H1 (cell line): Measurements from ENCODE around the gene ELMO1. TPM values are rescaled to one million over a fixed set of nuclear protein-coding genes. Genes with fewer than 3 reads are reported as not detected.

Experiments
- CTCF ChIA-PET: fragments of 300-600 bp; sonication (Branson Sonifier 250); formaldehyde crosslinking; loops from one replicate; lab custom pipeline; 2021; ENCODE audit not compliant: partially characterized antibody; lab: Charles Lee
- POLR2A ChIA-PET: fragments of 300-600 bp; sonication (Branson Sonifier 250); formaldehyde crosslinking; loops from one replicate; lab custom pipeline; 2021; ENCODE audit warnings: inconsistent platforms; ENCODE audit not compliant: partially characterized antibody; lab: Charles Lee
- DNase-seq, 2 experiments: peaks; one replicate each; pipeline versions ENCODE4 v3.0.0 to v3.0.0-alpha.2; 2010 to 2022; ENCODE audit warnings: low spot score in 2 of 2, low read depth in 1 of 2, mixed read lengths in 1 of 2
- FAIRE-seq: peaks from 2 replicates; lab custom pipeline; 2011; peaks lifted over from hg19 to GRCh38; lab: Jason Lieb, UNC
- H2AFZ ChIP-seq: 2 replicates; pipeline ENCODE4 v1.8.1; 2012; ENCODE audit warnings: low read length, inconsistent platforms
- H2AK5ac ChIP-seq: 2 replicates; pipeline ENCODE4 v1.6.1; 2013; ENCODE audit warnings: low read depth, low read length
- H2BK120ac ChIP-seq: replicated peaks from 2 replicates; pipeline ENCODE3; 2013; ENCODE audit warnings: low read depth, low read length, inconsistent platforms
- H2BK12ac ChIP-seq: 2 replicates; pipeline ENCODE4 v1.6.1; 2013; ENCODE audit warnings: low read depth, low read length
- H2BK15ac ChIP-seq: 2 replicates; pipeline ENCODE4 v1.6.1; 2013; ENCODE audit warnings: low read length
- H2BK20ac ChIP-seq: 2 replicates; pipeline ENCODE4 v1.6.1; 2013; ENCODE audit warnings: low read length
- H2BK5ac ChIP-seq: 2 replicates; pipeline ENCODE4 v1.6.1; 2013; ENCODE audit warnings: low read depth, low read length
- H3K14ac ChIP-seq: 2 replicates; pipeline ENCODE4 v1.6.1; 2013; ENCODE audit warnings: inconsistent platforms; ENCODE audit not compliant: insufficient read length
- H3K18ac ChIP-seq: 2 replicates; pipeline ENCODE4 v1.6.1; 2013; ENCODE audit warnings: low read length; ENCODE audit errors: extremely low read depth
- H3K23ac ChIP-seq: 2 replicates; pipeline ENCODE4 v1.6.1; 2013; ENCODE audit warnings: inconsistent platforms; ENCODE audit not compliant: insufficient read length
- H3K23me2 ChIP-seq: 2 replicates; pipeline ENCODE4 v1.6.1; 2013; ENCODE audit warnings: low read depth, low read length
- H3K27ac ChIP-seq: 2 replicates; pipeline ENCODE4 v1.6.1; 2011; ENCODE audit warnings: low read depth, low read length, inconsistent platforms
- H3K27me3 ChIP-seq, 4 experiments: replicated peaks in 1 of 4; 1 replicate in 1 of 4; 2 replicates in 3 of 4; pipeline versions ENCODE4 v1.6.1 to v1.8.1; 2011 to 2013; ENCODE audit warnings: low read length in 3 of 4, mild to moderate bottlenecking in 3 of 4, inconsistent platforms in 2 of 4, mixed read lengths in 2 of 4, moderate library complexity in 1 of 4; ENCODE audit not compliant: control insufficient read depth in 3 of 4, insufficient read depth in 3 of 4; ENCODE audit errors: extremely low read depth in 1 of 4
- H3K36me3 ChIP-seq, 4 experiments: 2 replicates each; pipeline versions ENCODE4 v1.6.1 to v1.8.1; 2011 to 2013; ENCODE audit warnings: mild to moderate bottlenecking in 4 of 4, low read length in 3 of 4, moderate library complexity in 2 of 4, control low read depth in 1 of 4, inconsistent platforms in 1 of 4; ENCODE audit not compliant: insufficient read depth in 4 of 4, control insufficient read depth in 2 of 4
- H3K4ac ChIP-seq: replicated peaks from 2 replicates; pipeline ENCODE3; 2013; ENCODE audit warnings: low read length, low read depth, mixed read lengths, inconsistent platforms; ENCODE audit not compliant: insufficient read length
- H3K4me1 ChIP-seq, 4 experiments: replicated peaks in 1 of 4; 1 replicate in 1 of 4; 2 replicates in 3 of 4; pipeline versions ENCODE4 v1.6.1 to v1.8.1; 2011 to 2013; ENCODE audit warnings: low read length in 3 of 4, inconsistent platforms in 2 of 4, mixed read lengths in 1 of 4; ENCODE audit not compliant: insufficient read depth in 4 of 4, control insufficient read depth in 3 of 4
- H3K4me2 ChIP-seq, 2 experiments: 2 replicates each; pipeline versions ENCODE4 v1.6.1 to v1.8.1; 2011 to 2013; ENCODE audit warnings: low read depth in 2 of 2, low read length in 2 of 2, control low read depth in 1 of 2, inconsistent platforms in 1 of 2, mild to moderate bottlenecking in 1 of 2; ENCODE audit not compliant: insufficient read depth in 1 of 2
- H3K4me3 ChIP-seq, 4 experiments: fragments of 200-600, 300-600 bp in 1 of 4; sonication (generic), shearing (Covaris generic), sonication (Bioruptor Twin) in 1 of 4; 2 replicates each; pipeline versions ENCODE4 v1.5.1 to v1.8.1; 2011 to 2016; ENCODE audit warnings: low read length in 4 of 4, low read depth in 3 of 4, control low read depth in 2 of 4, inconsistent platforms in 2 of 4, mild to moderate bottlenecking in 2 of 4, mixed read lengths in 1 of 4, moderate library complexity in 1 of 4; ENCODE audit not compliant: insufficient read depth in 2 of 4; ENCODE audit errors: extremely low read depth in 1 of 4
- H3K56ac ChIP-seq: replicated peaks from 2 replicates; pipeline ENCODE3; 2013; ENCODE audit warnings: low read depth, mild to moderate bottlenecking, mixed read lengths, low read length, inconsistent platforms; ENCODE audit not compliant: insufficient read length
- H3K79me1 ChIP-seq: 2 replicates; pipeline ENCODE4 v1.6.1; 2013; ENCODE audit warnings: low read depth, low read length, control low read depth
- H3K79me2 ChIP-seq, 2 experiments: 2 replicates each; pipeline versions ENCODE4 v1.6.1 to v1.8.1; 2012 to 2013; ENCODE audit warnings: low read length in 2 of 2, mild to moderate bottlenecking in 2 of 2, inconsistent platforms in 1 of 2; ENCODE audit not compliant: insufficient read depth in 2 of 2, control insufficient read depth in 1 of 2
- H3K9ac ChIP-seq, 4 experiments: replicated peaks in 1 of 4; 1 replicate in 1 of 4; 2 replicates in 3 of 4; pipeline versions ENCODE4 v1.6.1 to v1.8.1; 2011 to 2013; ENCODE audit warnings: low read depth in 3 of 4, low read length in 3 of 4, control low read depth in 2 of 4, mild to moderate bottlenecking in 2 of 4, moderate library complexity in 2 of 4, inconsistent platforms in 1 of 4; ENCODE audit errors: extremely low read depth in 1 of 4
- H3K9me3 ChIP-seq, 2 experiments: 2 replicates each; pipeline versions ENCODE4 v1.6.1 to v1.8.1; 2012 to 2013; ENCODE audit warnings: mild to moderate bottlenecking in 2 of 2, moderate library complexity in 2 of 2, control low read depth in 1 of 2, inconsistent platforms in 1 of 2, low read depth in 1 of 2, low read length in 1 of 2, mixed read lengths in 1 of 2; ENCODE audit not compliant: insufficient read depth in 2 of 2
- H4K20me1 ChIP-seq, 2 experiments: replicated peaks in 1 of 2; 2 replicates each; pipeline versions ENCODE3 to v1.8.1; 2011 to 2013; ENCODE audit warnings: inconsistent platforms in 2 of 2, low read length in 2 of 2, mild to moderate bottlenecking in 1 of 2; ENCODE audit not compliant: insufficient read depth in 2 of 2, control insufficient read depth in 1 of 2
- H4K5ac ChIP-seq: 2 replicates; pipeline ENCODE4 v1.6.1; 2013; ENCODE audit warnings: low read length, low read depth, mixed read lengths, inconsistent platforms; ENCODE audit not compliant: insufficient read length
- H4K8ac ChIP-seq: 2 replicates; pipeline ENCODE4 v1.8.0; 2013; ENCODE audit warnings: mild to moderate bottlenecking, moderate library complexity, low read length, inconsistent platforms; ENCODE audit not compliant: insufficient read depth; ENCODE audit errors: extremely low read depth
- H4K91ac ChIP-seq: replicated peaks from 2 replicates; pipeline ENCODE3; 2013; ENCODE audit warnings: low read length, mixed read lengths, inconsistent platforms; ENCODE audit not compliant: insufficient read length
- NANOG ChIP-seq: IDR thresholded peaks from 2 replicates; pipeline ENCODE4 v1.6.1; 2011; ENCODE audit warnings: low read length, low read depth, mild to moderate bottlenecking, inconsistent platforms; ENCODE audit not compliant: insufficient read depth, poor library complexity, severe bottlenecking
- WGBS, 2 experiments: shearing (Covaris generic) in 1 of 2; methylation state at CpG; one replicate each; pipeline versions ENCODE4 v1.1.6 to v1.1.7; 2013 to 2015; ENCODE audit warnings: low lambda C conversion rate in 2 of 2, mixed read lengths in 2 of 2, inconsistent platforms in 1 of 2, low coverage in 1 of 2, missing lambda C conversion rate in 1 of 2; ENCODE audit not compliant: insufficient replicate concordance in 2 of 2, insufficient coverage in 1 of 2, insufficient read length in 1 of 2; ENCODE audit errors: extremely low coverage in 1 of 2, missing lambda C conversion rate in 1 of 2; 5-methylcytosine and 5-hydroxymethylcytosine counted together
- polyA plus RNA-seq, 7 experiments: library from polyadenylated mRNA; depleted of rRNA in 3 of 7; stranded (reverse) in 5 of 7; unstranded in 2 of 7; fragments of >200 nt in 5 of 7; fragments of 200-250 nt in 2 of 7; gene quantifications; 1 replicate in 5 of 7; 2 replicates in 1 of 7; 4 replicates in 1 of 7; pipeline versions ENCODE4 v1.2.1 to v1.2.3, GENCODE V29; 2011 to 2013; ENCODE audit warnings: missing spikeins in 2 of 7, mixed read lengths in 2 of 7
- total RNA-seq: library from RNA; stranded (reverse); fragmentation: NEBNext Ultra II Directional; extraction: Animal tissue kit (Norgen Biotek cat#: 25700); gene quantifications from 2 replicates; pipeline ENCODE4 v1.2.1, GENCODE V29; 2021

Gene ELMO1
- total and polyA plus RNA-seq, 2 of the 8 experiments (the other 6 are each of a cell fraction or from before 2014, with no cell fraction given): 18.4 to 21.0 TPM

GRCh38 chr7:36810032-36810431 lies 638.6 kb downstream of the ELMO1 start:
- TF ChIP-seq NANOG: no peak
- TF ChIP-seq, all 59 proteins: peak for 0
- no peak overlapping the region for H2AK5ac ChIP-seq
- H3K4me3 ChIP-seq: no peak overlapping the region
- no peak overlapping the region for H2BK15ac ChIP-seq
- DNase-seq (no peak), FAIRE-seq (no peak)
- no peak overlapping the region for H3K14ac ChIP-seq
- H4K20me1 ChIP-seq: no peaks in the 10 kb centered on the region
- H3K36me3 ChIP-seq: no peaks in the 10 kb centered on the region
- H4K91ac ChIP-seq: no peak overlapping the region
- no peak overlapping the region for H3K4ac ChIP-seq
- ChIA-PET POLR2A (no interaction called here), CTCF (interaction anchor here (0.6 to 1.7 kb wide), 5 partner anchors 19 to 369 kb away, joined by 3 to 5 read pairs (median 3); no protein-coding TSS in a partner anchor)
- no peaks in the 10 kb centered on the region for H3K9me3 ChIP-seq
- no peak overlapping the region for H3K56ac ChIP-seq
- no peak overlapping the region for H4K8ac ChIP-seq
- H3K18ac ChIP-seq: no peak overlapping the region
- no peak overlapping the region for H4K5ac ChIP-seq
- H2BK120ac ChIP-seq: no peak overlapping the region
- no peak overlapping the region for H3K9ac ChIP-seq
- H3K27ac ChIP-seq: no peak overlapping the region
- no peak overlapping the region for H2BK20ac ChIP-seq
- H3K79me2 ChIP-seq: no peaks in the 10 kb centered on the region
- no peak overlapping the region for H2AFZ ChIP-seq
- H3K4me2 ChIP-seq: no peak overlapping the region
- no peak overlapping the region for H2BK12ac ChIP-seq
- no peak overlapping the region for H3K23ac ChIP-seq
- no peak overlapping the region for H2BK5ac ChIP-seq
- H3K4me1 ChIP-seq: no peaks in the 10 kb centered on the region
- no peaks in the 10 kb centered on the region; the same call in 1 of the 2 replicates for H3K79me1 ChIP-seq
- 0 out of 2 replicates have a peak, but pooled peaks cover 3% of the 10 kb centered on the region for H3K23me2 ChIP-seq
- H3K27me3 ChIP-seq: no peaks in the 10 kb centered on the region
- 95% methylated on average over 1 of the region's 1 CpG; no CpG with 5 or more reads in 1 of the 2 experiments for WGBS, 2 experiments
